GM12878 (cell line): ENCODE results near the gene ZNF75A. TPM values are rescaled to one million over a fixed set of nuclear protein-coding genes. Genes with fewer than 3 reads are reported as not detected.

Experiments
- ATAC-seq: fragments of 200-7000 bp; cut with Tn5 transposase; 3 replicates; pipeline ENCODE4 v1.9.1; 2020; ENCODE audit warnings: mild to moderate bottlenecking, moderate library complexity
- BruUV-seq: library from RNA; stranded (reverse); fragments of 400-500 nt; replicated peaks from 2 replicates; lab custom pipeline; 2021; lab: Mats Ljungman, UMichigan
- CTCF ChIA-PET: fragments of 300-600 bp; sonication (Branson Sonifier 250); formaldehyde crosslinking; extraction: SDS; loops from one replicate; lab custom pipeline; 2021; ENCODE audit warnings: inconsistent platforms; lab: Yijun Ruan, JAX
- POLR2A ChIA-PET: fragments of 350-600 bp; formaldehyde crosslinking; extraction: SDS; loops from one replicate; lab custom pipeline; 2021; ENCODE audit warnings: inconsistent platforms; lab: Charles Lee
- RAD21 ChIA-PET: fragments of 300-600 bp; sonication (Branson Sonifier 250); formaldehyde crosslinking; loops from one replicate; lab custom pipeline; 2023; ENCODE audit warnings: antibody characterized with exemption; ENCODE audit not compliant: unreplicated experiment; lab: Charles Lee
- SMC1A ChIA-PET: fragments of 300-600 bp; sonication (Branson Sonifier 250); formaldehyde crosslinking; loops from one replicate; lab custom pipeline; 2023; ENCODE audit not compliant: unreplicated experiment, uncharacterized antibody; lab: Charles Lee
- DNase-seq: peaks from one replicate; pipeline ENCODE4 v3.0.0-alpha.2; 2011; ENCODE audit warnings: low read depth, low spot score
- FAIRE-seq: peaks from 3 replicates; lab custom pipeline; 2011; peaks lifted over from hg19 to GRCh38; lab: Jason Lieb, UNC
- H2AFZ ChIP-seq: 2 replicates; pipeline ENCODE4 v1.6.0; 2011; ENCODE audit warnings: low read depth, low read length, control low read depth; ENCODE audit not compliant: control insufficient read depth
- H3K27ac ChIP-seq: 2 replicates; pipeline ENCODE4 v1.5.1; 2011; ENCODE audit warnings: control low read depth; ENCODE audit not compliant: control insufficient read depth, insufficient read depth
- H3K27me3 ChIP-seq, 2 experiments: replicated peaks in 1 of 2; 2 replicates each; pipeline versions ENCODE4 v1.6.0 to v1.6.1; 2011; ENCODE audit warnings: low read length in 1 of 2; ENCODE audit not compliant: control insufficient read depth in 2 of 2, insufficient read depth in 2 of 2
- H3K36me3 ChIP-seq, 2 experiments: 2 replicates each; pipeline ENCODE4 v1.5.1; 2011; ENCODE audit warnings: low read length in 1 of 2; ENCODE audit not compliant: control insufficient read depth in 2 of 2, insufficient read depth in 2 of 2
- H3K4me1 ChIP-seq: 2 replicates; pipeline ENCODE4 v1.6.1; 2011; ENCODE audit warnings: mild to moderate bottlenecking, low read length, moderate library complexity, mixed read lengths; ENCODE audit not compliant: control insufficient read depth, insufficient read depth
- H3K4me2 ChIP-seq: 2 replicates; pipeline ENCODE4 v1.6.0; 2011; ENCODE audit warnings: control low read depth; ENCODE audit not compliant: control insufficient read depth, insufficient read depth
- H3K4me3 ChIP-seq: fragments of 200-600 bp; sonication (generic); 2 replicates; pipeline ENCODE4 v1.5.1; 2016
- H3K79me2 ChIP-seq: 2 replicates; pipeline ENCODE4 v1.6.0; 2011; ENCODE audit warnings: low read length; ENCODE audit not compliant: control insufficient read depth, insufficient read depth
- H3K9ac ChIP-seq: 2 replicates; pipeline ENCODE4 v1.8.0; 2011; ENCODE audit warnings: low read length, control low read depth, mixed read lengths; ENCODE audit not compliant: control insufficient read depth, insufficient read depth
- H3K9me3 ChIP-seq: replicated peaks from 3 replicates; pipeline ENCODE4 v1.5.1; 2011; ENCODE audit warnings: mild to moderate bottlenecking, low read length; ENCODE audit not compliant: control insufficient read depth, insufficient read depth
- H4K20me1 ChIP-seq: 2 replicates; pipeline ENCODE4 v1.6.0; 2011; ENCODE audit not compliant: control insufficient read depth, insufficient read depth
- CBX5 ChIP-seq: sonication (generic); IDR thresholded peaks from 2 replicates; pipeline ENCODE4 v1.6.1; 2016; ENCODE audit warnings: low read depth, moderate library complexity, mild to moderate bottlenecking, inconsistent platforms
- CHD2 ChIP-seq: IDR thresholded peaks from 2 replicates; pipeline ENCODE4 v1.6.1; 2011; ENCODE audit warnings: low read depth, low read length, improper control_type of control experiment, borderline replicate concordance
- CREB1 ChIP-seq: IDR thresholded peaks from 2 replicates; pipeline ENCODE4 v1.6.1; 2012; ENCODE audit warnings: low read depth, mild to moderate bottlenecking, inconsistent platforms
- EGR1 ChIP-seq, 2 experiments: IDR thresholded peaks; 1 replicate in 1 of 2; 2 replicates in 1 of 2; pipeline ENCODE4 v1.6.1; 2011 to 2012; ENCODE audit warnings: low read depth in 2 of 2, low read length in 2 of 2, borderline replicate concordance in 1 of 2, mild to moderate bottlenecking in 1 of 2, moderate library complexity in 1 of 2
- GABPA ChIP-seq: IDR thresholded peaks from 2 replicates; pipeline ENCODE4 v1.6.1; 2014; ENCODE audit warnings: antibody characterized with exemption, low read depth, mild to moderate bottlenecking, inconsistent platforms
- PKNOX1 ChIP-seq: fragments of 450-650 bp; IDR thresholded peaks from 2 replicates; pipeline ENCODE4 v1.6.1; 2016; ENCODE audit warnings: mild to moderate bottlenecking
- RB1 ChIP-seq: fragments of 450-650 bp; formaldehyde crosslinking; IDR thresholded peaks from 2 replicates; pipeline ENCODE4 v1.6.1; 2017; ENCODE audit warnings: mild to moderate bottlenecking, borderline replicate concordance
- TARDBP ChIP-seq: IDR thresholded peaks from 2 replicates; pipeline ENCODE4 v1.6.1; 2016; ENCODE audit warnings: borderline replicate concordance
- WGBS: methylation state at CpG from one replicate; pipeline ENCODE4 v1.1.6; 2016; ENCODE audit warnings: low lambda C conversion rate; ENCODE audit not compliant: insufficient replicate concordance, insufficient coverage; ENCODE audit errors: missing lambda C conversion rate; 5-methylcytosine and 5-hydroxymethylcytosine counted together
- in situ Hi-C: fragments of 300-500 bp; cut with MboI; formaldehyde crosslinking; loops from 9 replicates; pipeline ENCODE4 v1.14.3; 2018; ENCODE audit warnings: mixed read lengths
- intact Hi-C: fragments of 100-400 bp; cut with micrococcal nuclease; formaldehyde crosslinking; loops from one replicate; pipeline ENCODE4 v1.14.2; 2022; ENCODE audit not compliant: unreplicated experiment
- polyA plus RNA-seq, 11 experiments: library from polyadenylated mRNA; depleted of rRNA in 4 of 11; unstranded in 6 of 11; stranded (reverse) in 5 of 11; fragments of >200 nt; fragmentation: Nextera tagmentation in 4 of 11; fragmentation: Illumina TruSeq in 1 of 11; extraction: Ambion mirVana in 4 of 11; extraction: Trizol in 1 of 11; gene quantifications; 1 replicate in 1 of 11; 2 replicates in 10 of 11; pipeline versions ENCODE4 v1.2.1 to v1.2.3, GENCODE V29; 2011 to 2016; ENCODE audit warnings: inconsistent platforms in 2 of 11, missing spikeins in 2 of 11, low read depth in 1 of 11
- total RNA-seq, 4 experiments: library from RNA; depleted of rRNA in 3 of 4; stranded (reverse); fragments of >200 nt in 3 of 4; fragmentation: Illumina TruSeq in 1 of 4; extraction: Trizol in 1 of 4; gene quantifications; 2 replicates each; pipeline versions ENCODE4 v1.2.1 to v1.2.3, GENCODE V29; 2013 to 2021
- TF ChIP-seq, protein P1 (sequence below): fragments of 450-650 bp; formaldehyde crosslinking; IDR thresholded peaks from 2 replicates; pipeline ENCODE4 v1.5.0; 2022; ENCODE audit warnings: mild to moderate bottlenecking, missing genetic modification characterization
- TF ChIP-seq, protein P2 (sequence below): fragments of 450-650 bp; IDR thresholded peaks from 2 replicates; pipeline ENCODE4 v1.6.1; 2016; ENCODE audit warnings: mild to moderate bottlenecking, moderate library complexity, borderline replicate concordance
- TF ChIP-seq, protein P3 (sequence below): fragments of 450-650 bp; conservative IDR thresholded peaks from 2 replicates; pipeline ENCODE4 v1.6.1; 2017; ENCODE audit warnings: mild to moderate bottlenecking, moderate library complexity

Gene ZNF75A
- total and polyA plus RNA-seq, 10 of the 15 experiments (the other 5 are each of a cell fraction or from before 2014, with no cell fraction given) = 7.4 to 21.2 (median 16.1) TPM

GRCh38 chr16:3364774-3365427, 59.6 kb downstream of the ZNF75A start:
- Histone ChIP-seq H3K9ac (peak overlapping the region; percentile 55; the same call in 1 of the 2 replicates), H3K79me2 (no peaks in the 10 kb centered on the region), H4K20me1 (no peaks in the 10 kb centered on the region), H3K4me1 (no peaks in the 10 kb centered on the region), H3K4me2 (peak overlapping the region; percentile 77), H3K4me3 (peak overlapping the region; percentile 57), H3K36me3 (no peaks in the 10 kb centered on the region), H3K27me3 (no peaks in the 10 kb centered on the region), H3K9me3 (peaks cover 6% of the 10 kb centered on the region; the same call in 2 of the 3 replicates), H3K27ac (peak overlapping the region; percentile 61), H2AFZ (peak overlapping the region; percentile 67)
- in situ Hi-C loops = no loop called here
- intact Hi-C loops = no loop called here
- no TSS peak for BruUV-seq
- ChIA-PET POLR2A (no interaction called here), CTCF (interaction anchor here (0.5 to 0.7 kb wide), 2 partner anchors 9 to 1183 kb away, joined by 3 read pairs; no protein-coding TSS in a partner anchor), SMC1A (no interaction called here), RAD21 (no interaction called here)
- 18% methylated on average over 41 of the region's 42 CpGs for WGBS
- ATAC-seq (peak; percentile 98), FAIRE-seq (peak; percentile 83), DNase-seq (peak; percentile 50)
- TF ChIP-seq CREB1 (peak; percentile 43; the same call in 1 of the 2 replicates), CHD2 (no peak; the same call in 1 of the 2 replicates), GABPA (peak; percentile 85), TARDBP (no peak), PKNOX1 (peak; percentile 90), RB1 (no peak), EGR1 (IDR thresholded peaks at IDR 0.05; ENCODE audit: borderline replicate concordance in 1 of 2, low read depth in 2 of 2, low read length in 2 of 2) (peak in 1 of 2 experiments; percentile 26; a peak in 1 of 3 replicates), CBX5 (no peak)
- TF ChIP-seq, protein P1, sequence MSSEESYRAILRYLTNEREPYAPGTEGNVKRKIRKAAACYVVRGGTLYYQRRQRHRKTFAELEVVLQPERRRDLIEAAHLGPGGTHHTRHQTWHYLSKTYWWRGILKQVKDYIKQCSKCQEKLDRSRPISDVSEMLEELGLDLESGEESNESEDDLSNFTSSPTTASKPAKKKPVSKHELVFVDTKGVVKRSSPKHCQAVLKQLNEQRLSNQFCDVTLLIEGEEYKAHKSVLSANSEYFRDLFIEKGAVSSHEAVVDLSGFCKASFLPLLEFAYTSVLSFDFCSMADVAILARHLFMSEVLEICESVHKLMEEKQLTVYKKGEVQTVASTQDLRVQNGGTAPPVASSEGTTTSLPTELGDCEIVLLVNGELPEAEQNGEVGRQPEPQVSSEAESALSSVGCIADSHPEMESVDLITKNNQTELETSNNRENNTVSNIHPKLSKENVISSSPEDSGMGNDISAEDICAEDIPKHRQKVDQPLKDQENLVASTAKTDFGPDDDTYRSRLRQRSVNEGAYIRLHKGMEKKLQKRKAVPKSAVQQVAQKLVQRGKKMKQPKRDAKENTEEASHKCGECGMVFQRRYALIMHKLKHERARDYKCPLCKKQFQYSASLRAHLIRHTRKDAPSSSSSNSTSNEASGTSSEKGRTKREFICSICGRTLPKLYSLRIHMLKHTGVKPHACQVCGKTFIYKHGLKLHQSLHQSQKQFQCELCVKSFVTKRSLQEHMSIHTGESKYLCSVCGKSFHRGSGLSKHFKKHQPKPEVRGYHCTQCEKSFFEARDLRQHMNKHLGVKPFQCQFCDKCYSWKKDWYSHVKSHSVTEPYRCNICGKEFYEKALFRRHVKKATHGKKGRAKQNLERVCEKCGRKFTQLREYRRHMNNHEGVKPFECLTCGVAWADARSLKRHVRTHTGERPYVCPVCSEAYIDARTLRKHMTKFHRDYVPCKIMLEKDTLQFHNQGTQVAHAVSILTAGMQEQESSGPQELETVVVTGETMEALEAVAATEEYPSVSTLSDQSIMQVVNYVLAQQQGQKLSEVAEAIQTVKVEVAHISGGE (CRISPR knock-in tag) = no peak
- TF ChIP-seq, protein P2, sequence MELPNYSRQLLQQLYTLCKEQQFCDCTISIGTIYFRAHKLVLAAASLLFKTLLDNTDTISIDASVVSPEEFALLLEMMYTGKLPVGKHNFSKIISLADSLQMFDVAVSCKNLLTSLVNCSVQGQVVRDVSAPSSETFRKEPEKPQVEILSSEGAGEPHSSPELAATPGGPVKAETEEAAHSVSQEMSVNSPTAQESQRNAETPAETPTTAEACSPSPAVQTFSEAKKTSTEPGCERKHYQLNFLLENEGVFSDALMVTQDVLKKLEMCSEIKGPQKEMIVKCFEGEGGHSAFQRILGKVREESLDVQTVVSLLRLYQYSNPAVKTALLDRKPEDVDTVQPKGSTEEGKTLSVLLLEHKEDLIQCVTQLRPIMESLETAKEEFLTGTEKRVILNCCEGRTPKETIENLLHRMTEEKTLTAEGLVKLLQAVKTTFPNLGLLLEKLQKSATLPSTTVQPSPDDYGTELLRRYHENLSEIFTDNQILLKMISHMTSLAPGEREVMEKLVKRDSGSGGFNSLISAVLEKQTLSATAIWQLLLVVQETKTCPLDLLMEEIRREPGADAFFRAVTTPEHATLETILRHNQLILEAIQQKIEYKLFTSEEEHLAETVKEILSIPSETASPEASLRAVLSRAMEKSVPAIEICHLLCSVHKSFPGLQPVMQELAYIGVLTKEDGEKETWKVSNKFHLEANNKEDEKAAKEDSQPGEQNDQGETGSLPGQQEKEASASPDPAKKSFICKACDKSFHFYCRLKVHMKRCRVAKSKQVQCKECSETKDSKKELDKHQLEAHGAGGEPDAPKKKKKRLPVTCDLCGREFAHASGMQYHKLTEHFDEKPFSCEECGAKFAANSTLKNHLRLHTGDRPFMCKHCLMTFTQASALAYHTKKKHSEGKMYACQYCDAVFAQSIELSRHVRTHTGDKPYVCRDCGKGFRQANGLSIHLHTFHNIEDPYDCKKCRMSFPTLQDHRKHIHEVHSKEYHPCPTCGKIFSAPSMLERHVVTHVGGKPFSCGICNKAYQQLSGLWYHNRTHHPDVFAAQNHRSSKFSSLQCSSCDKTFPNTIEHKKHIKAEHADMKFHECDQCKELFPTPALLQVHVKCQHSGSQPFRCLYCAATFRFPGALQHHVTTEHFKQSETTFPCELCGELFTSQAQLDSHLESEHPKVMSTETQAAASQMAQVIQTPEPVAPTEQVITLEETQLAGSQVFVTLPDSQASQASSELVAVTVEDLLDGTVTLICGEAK = peak; percentile 86
- TF ChIP-seq, protein P3, sequence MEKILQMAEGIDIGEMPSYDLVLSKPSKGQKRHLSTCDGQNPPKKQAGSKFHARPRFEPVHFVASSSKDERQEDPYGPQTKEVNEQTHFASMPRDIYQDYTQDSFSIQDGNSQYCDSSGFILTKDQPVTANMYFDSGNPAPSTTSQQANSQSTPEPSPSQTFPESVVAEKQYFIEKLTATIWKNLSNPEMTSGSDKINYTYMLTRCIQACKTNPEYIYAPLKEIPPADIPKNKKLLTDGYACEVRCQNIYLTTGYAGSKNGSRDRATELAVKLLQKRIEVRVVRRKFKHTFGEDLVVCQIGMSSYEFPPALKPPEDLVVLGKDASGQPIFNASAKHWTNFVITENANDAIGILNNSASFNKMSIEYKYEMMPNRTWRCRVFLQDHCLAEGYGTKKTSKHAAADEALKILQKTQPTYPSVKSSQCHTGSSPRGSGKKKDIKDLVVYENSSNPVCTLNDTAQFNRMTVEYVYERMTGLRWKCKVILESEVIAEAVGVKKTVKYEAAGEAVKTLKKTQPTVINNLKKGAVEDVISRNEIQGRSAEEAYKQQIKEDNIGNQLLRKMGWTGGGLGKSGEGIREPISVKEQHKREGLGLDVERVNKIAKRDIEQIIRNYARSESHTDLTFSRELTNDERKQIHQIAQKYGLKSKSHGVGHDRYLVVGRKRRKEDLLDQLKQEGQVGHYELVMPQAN = no peak
